ENCODE data around the gene TRPV3.

The TRPV3 gene

GRCh38 chr17:3557768-3558583, at the start of gene TRPV3:
TRPV3 (minus strand) TSS chr17:3557812; CDS start chr17:3554850, 2,962 bp downstream.
- Histone ChIP-seq H3K36me3 (ENCODE audit: control insufficient read depth, insufficient read depth, low read length) (no peaks in the 10 kb centered on the region), H3K4me3 (ENCODE audit: low read length) (peak within 1 kb of the TSS; percentile 20), H3K9ac (ENCODE audit: low read length) (peak within 1 kb of the TSS; percentile 23), H3K9me3 (ENCODE audit: control insufficient read depth, low read length) (no peaks in the 10 kb centered on the region), H3K27me3 (ENCODE audit: control insufficient read depth, insufficient read depth, low read length) (peaks cover 4% of the 10 kb centered on the region), H3K4me1 (ENCODE audit: control insufficient read depth, insufficient read depth, low read length) (peaks cover 25% of the 10 kb centered on the region)

GRCh38 chr17:3603870-3604259, 46.3 kb upstream of the TRPV3 start:
- Histone ChIP-seq H3K27me3 (ENCODE audit: control insufficient read depth, insufficient read depth, low read length) (no peaks in the 10 kb centered on the region), H3K4me1 (ENCODE audit: control insufficient read depth, insufficient read depth, low read length) (no peaks in the 10 kb centered on the region), H3K36me3 (ENCODE audit: control insufficient read depth, insufficient read depth, low read length) (no peaks in the 10 kb centered on the region), H3K4me3 (ENCODE audit: low read length) (no peak overlapping the region), H3K9ac (ENCODE audit: low read length) (no peak overlapping the region), H3K9me3 (ENCODE audit: control insufficient read depth, low read length) (no peaks in the 10 kb centered on the region)

GRCh38 chr17:3603119-3603869, 45.7 kb upstream of the TRPV3 start:
- no peaks in the 10 kb centered on the region for H3K4me1 ChIP-seq (ENCODE audit: control insufficient read depth, insufficient read depth, low read length)
- H3K9ac ChIP-seq (ENCODE audit: low read length), result no peak overlapping the region
- H3K9me3 ChIP-seq (ENCODE audit: control insufficient read depth, low read length), result no peaks in the 10 kb centered on the region
- H3K4me3 ChIP-seq (ENCODE audit: low read length), result no peak overlapping the region
- no peaks in the 10 kb centered on the region for H3K36me3 ChIP-seq (ENCODE audit: control insufficient read depth, insufficient read depth, low read length)
- no peaks in the 10 kb centered on the region for H3K27me3 ChIP-seq (ENCODE audit: control insufficient read depth, insufficient read depth, low read length)

- no peaks in the 10 kb centered on the region for H3K27me3 ChIP-seq (ENCODE audit: control insufficient read depth, insufficient read depth, low read length)
- H3K9ac ChIP-seq (ENCODE audit: low read length), result no peak overlapping the region
- no peaks in the 10 kb centered on the region for H3K36me3 ChIP-seq (ENCODE audit: control insufficient read depth, insufficient read depth, low read length)
- H3K9me3 ChIP-seq (ENCODE audit: control insufficient read depth, low read length), result no peaks in the 10 kb centered on the region
- no peaks in the 10 kb centered on the region for H3K4me1 ChIP-seq (ENCODE audit: control insufficient read depth, insufficient read depth, low read length)
- H3K4me3 ChIP-seq (ENCODE audit: low read length), result no peak overlapping the region
These were observed 44.9 kb upstream of the TRPV3 start for GRCh38 chr17:3602499-3602898.

GRCh38 chr17:3600529-3601205, 43.1 kb upstream of the TRPV3 start:
- Histone ChIP-seq H3K9ac (ENCODE audit: low read length) (no peak overlapping the region), H3K4me1 (ENCODE audit: control insufficient read depth, insufficient read depth, low read length) (no peaks in the 10 kb centered on the region), H3K36me3 (ENCODE audit: control insufficient read depth, insufficient read depth, low read length) (no peaks in the 10 kb centered on the region), H3K27me3 (ENCODE audit: control insufficient read depth, insufficient read depth, low read length) (no peaks in the 10 kb centered on the region), H3K4me3 (ENCODE audit: low read length) (no peak overlapping the region), H3K9me3 (ENCODE audit: control insufficient read depth, low read length) (no peaks in the 10 kb centered on the region)

GRCh38 chr17:3598078-3598477, 40.5 kb upstream of the TRPV3 start:
- H3K27me3 ChIP-seq (ENCODE audit: control insufficient read depth, insufficient read depth, low read length), result no peaks in the 10 kb centered on the region
- H3K4me3 ChIP-seq (ENCODE audit: low read length), result no peak overlapping the region

GRCh38 chr17:3596804-3597464, 39.3 kb upstream of the TRPV3 start:
- Histone ChIP-seq H3K4me1 (ENCODE audit: control insufficient read depth, insufficient read depth, low read length) (no peaks in the 10 kb centered on the region), H3K9me3 (ENCODE audit: control insufficient read depth, low read length) (no peaks in the 10 kb centered on the region), H3K4me3 (ENCODE audit: low read length) (no peak overlapping the region), H3K36me3 (ENCODE audit: control insufficient read depth, insufficient read depth, low read length) (no peaks in the 10 kb centered on the region), H3K27me3 (ENCODE audit: control insufficient read depth, insufficient read depth, low read length) (no peaks in the 10 kb centered on the region), H3K9ac (ENCODE audit: low read length) (no peak overlapping the region)

More at GRCh38 chr17:3598078-3598477, 40.5 kb upstream of the TRPV3 start:
- H3K9ac ChIP-seq (ENCODE audit: low read length), result no peak overlapping the region
- no peaks in the 10 kb centered on the region for H3K9me3 ChIP-seq (ENCODE audit: control insufficient read depth, low read length)
- H3K4me1 ChIP-seq (ENCODE audit: control insufficient read depth, insufficient read depth, low read length), result no peaks in the 10 kb centered on the region
- no peaks in the 10 kb centered on the region for H3K36me3 ChIP-seq (ENCODE audit: control insufficient read depth, insufficient read depth, low read length)

- Histone ChIP-seq H3K27me3 (ENCODE audit: control insufficient read depth, insufficient read depth, low read length) (no peaks in the 10 kb centered on the region), H3K4me1 (ENCODE audit: control insufficient read depth, insufficient read depth, low read length) (no peaks in the 10 kb centered on the region), H3K36me3 (ENCODE audit: control insufficient read depth, insufficient read depth, low read length) (no peaks in the 10 kb centered on the region), H3K4me3 (ENCODE audit: low read length) (no peak overlapping the region), H3K9ac (ENCODE audit: low read length) (no peak overlapping the region), H3K9me3 (ENCODE audit: control insufficient read depth, low read length) (no peaks in the 10 kb centered on the region)
These were observed 37.4 kb upstream of the TRPV3 start for GRCh38 chr17:3594976-3595375.

- H3K36me3 ChIP-seq (ENCODE audit: control insufficient read depth, insufficient read depth, low read length), result no peaks in the 10 kb centered on the region
- no peak overlapping the region for H3K4me3 ChIP-seq (ENCODE audit: low read length)
- H3K9me3 ChIP-seq (ENCODE audit: control insufficient read depth, low read length), result no peaks in the 10 kb centered on the region
- H3K9ac ChIP-seq (ENCODE audit: low read length), result no peak overlapping the region
- no peaks in the 10 kb centered on the region for H3K4me1 ChIP-seq (ENCODE audit: control insufficient read depth, insufficient read depth, low read length)
- H3K27me3 ChIP-seq (ENCODE audit: control insufficient read depth, insufficient read depth, low read length), result no peaks in the 10 kb centered on the region
These were observed 36.6 kb upstream of the TRPV3 start for GRCh38 chr17:3594051-3594800.

- Histone ChIP-seq H3K36me3 (ENCODE audit: control insufficient read depth, insufficient read depth, low read length) (no peaks in the 10 kb centered on the region), H3K4me3 (ENCODE audit: low read length) (no peak overlapping the region), H3K9me3 (ENCODE audit: control insufficient read depth, low read length) (no peaks in the 10 kb centered on the region), H3K4me1 (ENCODE audit: control insufficient read depth, insufficient read depth, low read length) (no peaks in the 10 kb centered on the region), H3K9ac (ENCODE audit: low read length) (no peak overlapping the region), H3K27me3 (ENCODE audit: control insufficient read depth, insufficient read depth, low read length) (no peaks in the 10 kb centered on the region)
These were observed 35.8 kb upstream of the TRPV3 start for GRCh38 chr17:3593384-3593783.

GRCh38 chr17:3592216-3592860, 34.7 kb upstream of the TRPV3 start:
- no peak overlapping the region for H3K9ac ChIP-seq (ENCODE audit: low read length)

More at GRCh38 chr17:3592216-3592860, 34.7 kb upstream of the TRPV3 start:
- Histone ChIP-seq H3K4me3 (ENCODE audit: low read length) (no peak overlapping the region), H3K36me3 (ENCODE audit: control insufficient read depth, insufficient read depth, low read length) (no peaks in the 10 kb centered on the region), H3K27me3 (ENCODE audit: control insufficient read depth, insufficient read depth, low read length) (no peaks in the 10 kb centered on the region), H3K4me1 (ENCODE audit: control insufficient read depth, insufficient read depth, low read length) (no peaks in the 10 kb centered on the region), H3K9me3 (ENCODE audit: control insufficient read depth, low read length) (no peaks in the 10 kb centered on the region)

Measured in mucosa of stomach (tissue), 1 donor.